Stimulated activated naive CD8-positive, alpha-beta T cell treated with anti-CD3 and anti-CD28 coated beads, Interleukin-15, Interleukin-2, amounts not matched to agents 100 ng/mL and 50 ng/mL, for 24 hours (primary cell): ENCODE measurements around the gene HAUS3.
A peak's percentile ranks its signal among the peaks of the same experiment; 100 is the strongest.
"Not testable (repeated sequence)": the region's sequence is repeated elsewhere in the genome, so short reads cannot be mapped to it uniquely, and the experiment has no call there.

Experiments used
- H3K27ac Mint-ChIP-seq: one replicate; pipeline ENCODE4 v1.8.0; 2021; ENCODE audit warnings: mild to moderate bottlenecking, mixed read lengths
- H3K27me3 Mint-ChIP-seq: one replicate; pipeline ENCODE4 v1.8.0; 2021; ENCODE audit warnings: mixed read lengths
- H3K36me3 Mint-ChIP-seq: one replicate; pipeline ENCODE4 v1.8.0; 2021; ENCODE audit warnings: low read depth, mixed read lengths
- H3K4me1 Mint-ChIP-seq: one replicate; pipeline ENCODE4 v1.8.0; 2021; ENCODE audit warnings: low read depth, mixed read lengths
- H3K4me3 Mint-ChIP-seq: one replicate; pipeline ENCODE4 v1.8.0; 2021; ENCODE audit warnings: mild to moderate bottlenecking, mixed read lengths
- H3K9me3 Mint-ChIP-seq: one replicate; pipeline ENCODE4 v1.8.0; 2021; ENCODE audit warnings: mixed read lengths

Gene HAUS3

DNA sequence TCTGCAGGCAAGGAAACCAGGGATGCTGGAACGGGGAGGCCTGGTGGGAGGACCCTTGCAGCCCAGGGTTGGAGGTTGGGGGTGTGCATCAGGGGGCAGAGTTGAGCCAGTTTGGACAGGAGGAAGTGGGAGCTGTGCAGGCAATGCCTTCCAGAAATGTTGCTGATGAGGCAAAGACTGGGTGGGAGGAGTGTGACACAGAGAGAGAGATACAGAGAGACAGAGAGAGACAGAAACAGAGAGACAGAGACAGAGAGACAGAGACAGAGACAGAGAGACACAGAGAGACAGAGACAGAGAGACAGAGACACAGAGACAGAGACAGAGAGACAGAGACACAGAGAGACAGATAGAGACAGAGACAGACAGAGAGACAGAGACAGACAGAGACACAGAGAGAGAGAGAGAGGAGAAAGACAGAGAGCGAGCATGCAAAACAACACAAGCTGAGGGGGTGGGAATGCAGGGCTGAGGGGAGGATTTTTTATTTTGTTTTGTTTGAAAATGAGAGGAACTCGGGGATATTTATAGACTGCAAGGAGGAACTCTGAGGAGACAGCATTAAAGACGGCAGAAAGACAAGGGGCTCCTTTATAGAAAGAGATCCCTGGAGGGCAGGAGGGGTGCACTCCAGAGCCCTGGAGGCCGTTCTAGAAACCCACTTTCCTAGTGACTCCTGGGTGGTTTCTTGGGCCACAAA lies 1.9 kb upstream of the HAUS3 start:
- H3K4me3 Mint-ChIP-seq: no peak overlapping the region
- H3K36me3 Mint-ChIP-seq: peaks cover 17% of the 10 kb centered on the region
- peak overlapping the region; percentile 2 for H3K27ac Mint-ChIP-seq
- peaks cover 33% of the 10 kb centered on the region for H3K4me1 Mint-ChIP-seq
- H3K27me3 Mint-ChIP-seq: no peaks in the 10 kb centered on the region
- H3K9me3 Mint-ChIP-seq: no peaks in the 10 kb centered on the region

GRCh38 chr4:2241003-2241402 lies 918 bp downstream of the HAUS3 start:
- no peaks in the 10 kb centered on the region for H3K27me3 Mint-ChIP-seq
- H3K4me3 Mint-ChIP-seq: peak overlapping the region; percentile 93
- H3K27ac Mint-ChIP-seq: peak overlapping the region; percentile 80
- H3K36me3 Mint-ChIP-seq: peaks cover 31% of the 10 kb centered on the region
- peaks cover 54% of the 10 kb centered on the region for H3K4me1 Mint-ChIP-seq
- no peaks in the 10 kb centered on the region for H3K9me3 Mint-ChIP-seq

- H3K36me3 Mint-ChIP-seq: peaks cover 64% of the 10 kb centered on the region
- H3K27ac Mint-ChIP-seq: no peak overlapping the region
- peaks cover 65% of the 10 kb centered on the region for H3K4me1 Mint-ChIP-seq
- no peaks in the 10 kb centered on the region for H3K27me3 Mint-ChIP-seq
- no peaks in the 10 kb centered on the region for H3K9me3 Mint-ChIP-seq
- H3K4me3 Mint-ChIP-seq: no peak overlapping the region
These were observed 4.8 kb downstream of the HAUS3 start for GRCh38 chr4:2236944-2237666.

- Mint-ChIP-seq H3K27ac (no peak overlapping the region), H3K4me3 (no peak overlapping the region), H3K27me3 (no peaks in the 10 kb centered on the region), H3K9me3 (no peaks in the 10 kb centered on the region), H3K4me1 (peaks cover 25% of the 10 kb centered on the region), H3K36me3 (peaks cover 53% of the 10 kb centered on the region)
These were observed 10.8 kb downstream of the HAUS3 start for GRCh38 chr4:2231082-2231481.

DNA sequence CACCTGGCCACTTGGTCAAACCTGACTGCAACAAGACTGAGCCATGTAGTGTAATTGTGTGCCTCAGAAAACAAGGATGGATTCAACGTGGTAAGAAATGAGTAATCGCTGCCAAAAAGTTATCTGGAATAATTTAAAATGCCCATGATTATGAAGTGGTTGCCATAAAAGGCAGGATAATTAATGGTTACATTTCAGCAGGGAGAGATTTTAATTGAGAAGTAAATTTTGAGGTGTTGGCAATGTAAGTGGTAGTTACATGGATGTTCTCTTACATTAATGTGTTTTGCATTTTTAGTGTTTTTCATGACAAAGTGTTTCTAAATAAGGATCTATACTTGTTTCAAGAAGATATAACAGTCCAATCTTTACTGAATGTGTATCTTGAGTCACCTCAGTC lies 15.7 kb downstream of the HAUS3 start:
- no peaks in the 10 kb centered on the region for H3K27me3 Mint-ChIP-seq
- H3K4me3 Mint-ChIP-seq: no peak overlapping the region
- H3K4me1 Mint-ChIP-seq: no peaks in the 10 kb centered on the region
- no peak overlapping the region for H3K27ac Mint-ChIP-seq
- H3K36me3 Mint-ChIP-seq: peaks cover 28% of the 10 kb centered on the region
- no peaks in the 10 kb centered on the region for H3K9me3 Mint-ChIP-seq

GRCh38 chr4:2222838-2223237 lies 19.1 kb downstream of the HAUS3 start:
- peaks cover 20% of the 10 kb centered on the region for H3K36me3 Mint-ChIP-seq
- H3K27ac Mint-ChIP-seq: no peak overlapping the region
- no peaks in the 10 kb centered on the region for H3K27me3 Mint-ChIP-seq
- no peaks in the 10 kb centered on the region for H3K9me3 Mint-ChIP-seq
- no peak overlapping the region for H3K4me3 Mint-ChIP-seq
- no peaks in the 10 kb centered on the region for H3K4me1 Mint-ChIP-seq

- H3K4me1 Mint-ChIP-seq, H3K27me3 Mint-ChIP-seq, H3K9me3 Mint-ChIP-seq, H3K27ac Mint-ChIP-seq, H3K4me3 Mint-ChIP-seq: not testable (repeated sequence)
- peaks cover 12% of the 10 kb centered on the region for H3K36me3 Mint-ChIP-seq
These were observed 20.5 kb downstream of the HAUS3 start for GRCh38 chr4:2221378-2221777.

GRCh38 chr4:2220016-2220630 lies 21.8 kb downstream of the HAUS3 start:
- no peak overlapping the region for H3K4me3 Mint-ChIP-seq
- peaks cover 5% of the 10 kb centered on the region for H3K36me3 Mint-ChIP-seq
- no peaks in the 10 kb centered on the region for H3K4me1 Mint-ChIP-seq
- H3K9me3 Mint-ChIP-seq: no peaks in the 10 kb centered on the region
- no peak overlapping the region for H3K27ac Mint-ChIP-seq
- no peaks in the 10 kb centered on the region for H3K27me3 Mint-ChIP-seq

- Mint-ChIP-seq H3K27ac (no peak overlapping the region), H3K4me1 (no peaks in the 10 kb centered on the region), H3K27me3 (no peaks in the 10 kb centered on the region), H3K9me3 (no peaks in the 10 kb centered on the region), H3K36me3 (peaks cover 5% of the 10 kb centered on the region), H3K4me3 (no peak overlapping the region)
These were observed 22.6 kb downstream of the HAUS3 start for GRCh38 chr4:2219233-2219760.

DNA sequence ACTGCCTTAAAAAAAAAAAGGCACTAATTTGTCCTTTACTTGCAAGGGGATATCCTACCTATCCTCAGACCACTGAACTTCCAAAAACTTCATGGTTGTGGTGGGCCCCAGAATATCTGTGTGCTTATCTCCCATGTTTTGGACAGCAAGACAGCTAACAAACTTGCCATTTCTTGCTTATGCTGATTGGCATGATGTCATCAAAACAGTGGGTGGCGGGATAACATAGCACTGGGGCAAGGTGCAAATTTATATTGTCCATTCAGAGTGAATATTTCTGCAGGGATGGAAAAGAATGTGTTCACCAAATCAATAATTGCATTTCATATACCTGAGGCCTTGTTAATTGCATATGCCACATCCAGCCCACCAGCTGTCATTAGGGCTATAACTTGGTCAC lies 23.5 kb downstream of the HAUS3 start:
- Mint-ChIP-seq H3K27ac (no peak overlapping the region), H3K9me3 (no peaks in the 10 kb centered on the region), H3K27me3 (no peaks in the 10 kb centered on the region), H3K4me3 (no peak overlapping the region), H3K36me3 (peaks cover 5% of the 10 kb centered on the region), H3K4me1 (no peaks in the 10 kb centered on the region)

GRCh38 chr4:2217726-2218125 lies 24.2 kb downstream of the HAUS3 start:
- Mint-ChIP-seq H3K27ac (no peak overlapping the region), H3K36me3 (peaks cover 3% of the 10 kb centered on the region), H3K4me3 (no peak overlapping the region), H3K9me3 (no peaks in the 10 kb centered on the region), H3K27me3 (no peaks in the 10 kb centered on the region), H3K4me1 (no peaks in the 10 kb centered on the region)

GRCh38 chr4:2212831-2213230 lies 29.1 kb downstream of the HAUS3 start:
- H3K27me3 Mint-ChIP-seq: no peaks in the 10 kb centered on the region

GRCh38 chr4:2202789-2203188 lies 39.1 kb downstream of the HAUS3 start:
- not testable (repeated sequence) for H3K27ac Mint-ChIP-seq, H3K4me3 Mint-ChIP-seq, H3K9me3 Mint-ChIP-seq, H3K4me1 Mint-ChIP-seq, H3K27me3 Mint-ChIP-seq, H3K36me3 Mint-ChIP-seq

More at GRCh38 chr4:2212831-2213230, 29.1 kb downstream of the HAUS3 start:
- Mint-ChIP-seq H3K9me3 (no peaks in the 10 kb centered on the region), H3K4me1 (no peaks in the 10 kb centered on the region), H3K27ac (no peak overlapping the region), H3K36me3 (no peaks in the 10 kb centered on the region), H3K4me3 (no peak overlapping the region)

DNA sequence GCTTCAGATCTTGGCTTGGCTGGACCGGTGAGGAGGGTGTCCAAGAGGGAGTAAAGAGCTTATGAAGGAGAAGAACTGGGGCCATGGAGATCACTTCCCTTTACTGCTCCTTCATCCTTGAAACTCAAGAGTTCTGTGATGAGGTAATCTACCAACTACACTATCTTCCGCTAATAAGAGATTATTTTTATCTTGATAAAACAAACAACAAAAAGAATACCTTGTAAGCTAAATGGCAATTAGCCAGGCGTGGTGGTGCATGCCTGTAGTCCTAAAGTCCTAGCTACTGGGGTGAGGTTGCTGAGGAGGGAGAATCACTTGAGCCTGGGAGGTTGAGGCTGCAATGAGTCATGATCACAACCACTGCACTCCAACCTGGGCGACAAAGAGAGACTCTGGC lies 47.4 kb downstream of the HAUS3 start:
- H3K27ac Mint-ChIP-seq: no peak overlapping the region
- no peak overlapping the region for H3K4me3 Mint-ChIP-seq

GRCh38 chr4:2193326-2193725 lies 48.6 kb downstream of the HAUS3 start:
- Mint-ChIP-seq H3K27me3 (no peaks in the 10 kb centered on the region), H3K4me3 (no peak overlapping the region), H3K9me3 (no peaks in the 10 kb centered on the region), H3K36me3 (peaks cover 5% of the 10 kb centered on the region), H3K27ac (no peak overlapping the region), H3K4me1 (no peaks in the 10 kb centered on the region)

More for the DNA sequence above, 47.4 kb downstream of the HAUS3 start:
- H3K4me1 Mint-ChIP-seq: no peaks in the 10 kb centered on the region
- peaks cover 5% of the 10 kb centered on the region for H3K36me3 Mint-ChIP-seq
- no peaks in the 10 kb centered on the region for H3K9me3 Mint-ChIP-seq
- no peaks in the 10 kb centered on the region for H3K27me3 Mint-ChIP-seq
